Stomach (tissue), 4 donors: Measurements from ENCODE around the gene CLEC7A.

Experiments used
- EP300 ChIP-seq: sonication (generic); formaldehyde crosslinking; IDR thresholded peaks from one replicate; pipeline ENCODE4 v1.6.1; 2017; ENCODE audit warnings: antibody characterized with exemption
- POLR2A ChIP-seq, 4 donors: fragments of 450-650 bp; IDR thresholded peaks; one replicate each; pipeline ENCODE4 v1.6.1; 2016; ENCODE audit warnings: antibody characterized with exemption in 4 of 4, control low read depth in 2 of 4, mild to moderate bottlenecking in 1 of 4, moderate library complexity in 1 of 4
- POLR2AphosphoS5 ChIP-seq, 3 donors: sonication (generic); formaldehyde crosslinking; IDR thresholded peaks; one replicate each; pipeline ENCODE4 v1.6.1; 2016; ENCODE audit warnings: antibody characterized with exemption in 3 of 3
- TF ChIP-seq, protein P1 (sequence below), 7 experiments: fragments of 450-650 bp in 4 of 7; fragments of 200-600 bp in 3 of 7; sonication (generic) in 3 of 7; IDR thresholded peaks; one replicate each; pipeline ENCODE4 v1.5.1; 2016 to 2019; ENCODE audit warnings: antibody characterized with exemption in 7 of 7, control low read depth in 2 of 7, mild to moderate bottlenecking in 1 of 7

- TF ChIP-seq, protein P1, sequence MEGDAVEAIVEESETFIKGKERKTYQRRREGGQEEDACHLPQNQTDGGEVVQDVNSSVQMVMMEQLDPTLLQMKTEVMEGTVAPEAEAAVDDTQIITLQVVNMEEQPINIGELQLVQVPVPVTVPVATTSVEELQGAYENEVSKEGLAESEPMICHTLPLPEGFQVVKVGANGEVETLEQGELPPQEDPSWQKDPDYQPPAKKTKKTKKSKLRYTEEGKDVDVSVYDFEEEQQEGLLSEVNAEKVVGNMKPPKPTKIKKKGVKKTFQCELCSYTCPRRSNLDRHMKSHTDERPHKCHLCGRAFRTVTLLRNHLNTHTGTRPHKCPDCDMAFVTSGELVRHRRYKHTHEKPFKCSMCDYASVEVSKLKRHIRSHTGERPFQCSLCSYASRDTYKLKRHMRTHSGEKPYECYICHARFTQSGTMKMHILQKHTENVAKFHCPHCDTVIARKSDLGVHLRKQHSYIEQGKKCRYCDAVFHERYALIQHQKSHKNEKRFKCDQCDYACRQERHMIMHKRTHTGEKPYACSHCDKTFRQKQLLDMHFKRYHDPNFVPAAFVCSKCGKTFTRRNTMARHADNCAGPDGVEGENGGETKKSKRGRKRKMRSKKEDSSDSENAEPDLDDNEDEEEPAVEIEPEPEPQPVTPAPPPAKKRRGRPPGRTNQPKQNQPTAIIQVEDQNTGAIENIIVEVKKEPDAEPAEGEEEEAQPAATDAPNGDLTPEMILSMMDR (IDR thresholded peaks at IDR 0.05) = no peak
- TF ChIP-seq POLR2A (IDR thresholded peaks at IDR 0.05) = no peak
- TF ChIP-seq POLR2AphosphoS5 (IDR thresholded peaks at IDR 0.05) = no peak
- no peak for TF ChIP-seq EP300
These were observed 18.5 kb downstream of the CLEC7A start for GRCh38 chr12:10111451-10111850.
